ENCODE measurements around the gene ZNF724. TPM values are rescaled to one million over a fixed set of nuclear protein-coding genes. Genes with fewer than 3 reads are reported as not detected.
"Not testable (repeated sequence)": the region's sequence is repeated elsewhere in the genome, so short reads cannot be mapped to it uniquely, and the experiment has no call there.

ZNF724 gene
- 9.4 and 12.9 TPM in 2 replicates for total RNA-seq (2012; rRNA removed)

DNA sequence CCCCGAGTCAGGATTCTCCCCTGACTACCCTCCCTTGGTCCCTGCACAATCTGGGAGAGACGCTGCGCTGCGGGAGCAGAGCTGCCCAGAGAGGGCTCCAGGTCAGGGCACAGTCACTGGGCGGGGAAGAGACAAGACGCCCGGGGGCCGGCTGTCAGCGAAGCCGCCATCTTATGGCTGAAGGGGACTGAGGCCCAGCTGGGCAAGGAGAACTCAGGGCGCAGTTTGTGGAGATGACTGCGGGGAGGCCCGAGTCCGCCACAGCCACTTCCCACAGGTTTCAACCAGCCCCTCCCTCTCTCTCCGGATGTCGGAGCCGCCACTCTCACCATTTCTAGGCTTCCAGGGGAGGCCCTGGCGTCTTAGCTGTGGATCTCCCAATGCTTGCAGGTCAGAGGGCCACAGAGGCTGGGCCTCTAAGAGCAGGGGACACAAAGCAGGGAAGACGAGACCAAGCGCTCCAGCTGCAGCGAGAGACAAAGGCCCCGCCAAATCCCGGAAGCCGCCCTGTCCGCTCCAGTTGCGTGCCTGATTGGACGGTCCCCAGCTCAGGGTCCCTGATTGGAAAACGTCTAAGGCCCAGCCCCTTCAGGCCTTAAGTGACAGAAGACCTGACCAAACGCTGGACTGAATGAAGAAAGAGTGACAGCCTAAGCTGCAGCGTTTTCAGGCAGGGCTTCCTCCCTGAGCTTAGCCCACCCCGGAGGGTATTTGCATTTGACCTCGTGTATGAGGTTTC lies at the start of gene ZNF724:
ZNF724 (minus strand) TSS at position 484 of the 739 bp plus-strand sequence; CDS start at position 332, 152 bp downstream.
- Histone ChIP-seq H3K4me3 (ENCODE audit: low read length) (peak within 1 kb of the TSS; percentile 88), H3K36me3 (ENCODE audit: insufficient read depth, low read length) (peaks cover 10% of the 10 kb centered on the region), H3K27me3 (ENCODE audit: control insufficient read depth, insufficient read depth, low read length) (no peaks in the 10 kb centered on the region), H3K9ac (ENCODE audit: low read depth, low read length) (peak within 1 kb of the TSS; percentile 85), H3K9me3 (replicated peaks; ENCODE audit: low read length) (no peaks in the 10 kb centered on the region), H3K4me2 (ENCODE audit: low read length) (peak within 1 kb of the TSS; percentile 87), H3K4me1 (ENCODE audit: control insufficient read depth, insufficient read depth, low read length) (no peaks in the 10 kb centered on the region)

DNA sequence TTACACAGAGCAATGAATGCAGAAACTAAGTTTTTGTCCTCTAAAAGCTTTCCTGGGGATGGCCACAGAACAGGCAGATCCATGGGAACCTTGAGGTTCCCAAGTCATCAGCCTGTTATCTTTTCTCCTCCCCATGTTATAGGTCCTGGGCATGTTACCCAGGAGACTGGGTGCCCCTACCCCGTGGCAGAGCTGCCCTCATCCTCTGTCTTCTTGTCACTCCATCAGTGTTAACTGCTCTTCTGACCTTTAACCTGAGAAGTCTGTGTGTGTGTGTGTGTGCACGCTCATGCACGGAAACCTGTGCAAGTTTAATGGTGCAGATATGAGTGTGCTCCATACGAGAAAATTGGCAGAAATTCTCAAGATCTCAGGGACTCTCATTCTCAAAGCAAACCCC lies 43.9 kb upstream of the ZNF724 start:
- H3K36me3 ChIP-seq (ENCODE audit: insufficient read depth, low read length): no peaks in the 10 kb centered on the region
- no peak overlapping the region for H3K4me2 ChIP-seq (ENCODE audit: low read length)

DNA sequence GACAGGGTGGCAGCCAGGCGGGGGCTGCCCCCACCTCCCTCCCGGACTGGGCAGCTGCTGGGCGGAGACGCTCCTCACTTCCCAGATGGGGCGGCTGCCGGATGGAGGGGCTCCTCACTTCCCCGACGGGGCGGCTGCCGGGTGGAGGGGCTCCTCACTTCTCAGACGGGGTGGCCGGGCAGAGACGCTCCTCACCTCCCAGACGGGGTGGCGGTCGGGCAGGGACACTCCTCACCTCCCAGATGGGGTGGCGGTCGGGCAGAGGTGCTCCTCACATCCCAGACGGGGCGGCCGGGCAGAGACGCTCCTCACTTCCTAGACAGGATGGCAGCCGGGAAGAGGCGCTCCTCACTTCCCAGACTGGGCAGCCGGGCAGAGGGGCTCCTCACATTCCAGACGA lies 39.8 kb upstream of the ZNF724 start:
- H3K36me3 ChIP-seq (ENCODE audit: insufficient read depth, low read length); H3K4me3 ChIP-seq (ENCODE audit: low read length); H3K9ac ChIP-seq (ENCODE audit: low read depth, low read length); H3K9me3 ChIP-seq (replicated peaks; ENCODE audit: low read length); H3K27me3 ChIP-seq (ENCODE audit: control insufficient read depth, insufficient read depth, low read length); H3K4me1 ChIP-seq (ENCODE audit: control insufficient read depth, insufficient read depth, low read length); H3K4me2 ChIP-seq (ENCODE audit: low read length): not testable (repeated sequence)

More for the DNA sequence above, 43.9 kb upstream of the ZNF724 start:
- Histone ChIP-seq H3K9me3 (replicated peaks; ENCODE audit: low read length) (no peaks in the 10 kb centered on the region), H3K4me1 (ENCODE audit: control insufficient read depth, insufficient read depth, low read length) (no peaks in the 10 kb centered on the region), H3K4me3 (ENCODE audit: low read length) (no peak overlapping the region), H3K27me3 (ENCODE audit: control insufficient read depth, insufficient read depth, low read length) (no peaks in the 10 kb centered on the region), H3K9ac (ENCODE audit: low read depth, low read length) (no peak overlapping the region)

DNA sequence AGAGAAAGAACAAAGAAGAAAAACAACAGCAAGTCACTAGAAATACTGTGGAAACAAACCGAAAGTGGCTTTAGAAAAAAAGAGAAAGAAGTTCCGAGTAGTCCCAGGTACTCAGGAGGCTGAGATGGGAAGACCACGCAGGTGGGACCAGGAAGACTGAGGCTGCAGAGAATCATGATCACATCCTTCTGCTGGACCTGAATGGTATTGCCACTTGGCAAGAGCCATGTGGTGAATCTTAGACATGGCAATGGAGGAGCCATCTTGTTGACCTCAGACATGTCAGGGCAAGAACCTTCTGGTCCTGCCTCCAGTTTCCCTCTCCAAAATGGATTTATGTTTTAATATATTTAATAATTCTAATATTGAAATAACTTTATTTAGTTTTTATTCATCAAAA lies 37.4 kb upstream of the ZNF724 start:
- Histone ChIP-seq H3K9ac (ENCODE audit: low read depth, low read length) (no peak overlapping the region), H3K4me2 (ENCODE audit: low read length) (no peak overlapping the region), H3K9me3 (replicated peaks; ENCODE audit: low read length) (no peaks in the 10 kb centered on the region), H3K4me3 (ENCODE audit: low read length) (no peak overlapping the region), H3K36me3 (ENCODE audit: insufficient read depth, low read length) (no peaks in the 10 kb centered on the region), H3K4me1 (ENCODE audit: control insufficient read depth, insufficient read depth, low read length) (no peaks in the 10 kb centered on the region), H3K27me3 (ENCODE audit: control insufficient read depth, insufficient read depth, low read length) (no peaks in the 10 kb centered on the region)

- Histone ChIP-seq H3K4me3 (ENCODE audit: low read length) (no peak overlapping the region), H3K27me3 (ENCODE audit: control insufficient read depth, insufficient read depth, low read length) (no peaks in the 10 kb centered on the region), H3K4me2 (ENCODE audit: low read length) (no peak overlapping the region), H3K9ac (ENCODE audit: low read depth, low read length) (no peak overlapping the region), H3K36me3 (ENCODE audit: insufficient read depth, low read length) (no peaks in the 10 kb centered on the region), H3K4me1 (ENCODE audit: control insufficient read depth, insufficient read depth, low read length) (no peaks in the 10 kb centered on the region), H3K9me3 (replicated peaks; ENCODE audit: low read length) (no peaks in the 10 kb centered on the region)
These were observed 36.3 kb upstream of the ZNF724 start for GRCh38 chr19:23286477-23286876.

GRCh38 chr19:23285948-23286347 lies 35.8 kb upstream of the ZNF724 start:
- H3K9me3 ChIP-seq (replicated peaks; ENCODE audit: low read length): no peaks in the 10 kb centered on the region
- H3K27me3 ChIP-seq (ENCODE audit: control insufficient read depth, insufficient read depth, low read length): no peaks in the 10 kb centered on the region
- no peaks in the 10 kb centered on the region for H3K36me3 ChIP-seq (ENCODE audit: insufficient read depth, low read length)
- no peaks in the 10 kb centered on the region for H3K4me1 ChIP-seq (ENCODE audit: control insufficient read depth, insufficient read depth, low read length)
- no peak overlapping the region for H3K4me3 ChIP-seq (ENCODE audit: low read length)
- H3K4me2 ChIP-seq (ENCODE audit: low read length): no peak overlapping the region
- H3K9ac ChIP-seq (ENCODE audit: low read depth, low read length): no peak overlapping the region

DNA sequence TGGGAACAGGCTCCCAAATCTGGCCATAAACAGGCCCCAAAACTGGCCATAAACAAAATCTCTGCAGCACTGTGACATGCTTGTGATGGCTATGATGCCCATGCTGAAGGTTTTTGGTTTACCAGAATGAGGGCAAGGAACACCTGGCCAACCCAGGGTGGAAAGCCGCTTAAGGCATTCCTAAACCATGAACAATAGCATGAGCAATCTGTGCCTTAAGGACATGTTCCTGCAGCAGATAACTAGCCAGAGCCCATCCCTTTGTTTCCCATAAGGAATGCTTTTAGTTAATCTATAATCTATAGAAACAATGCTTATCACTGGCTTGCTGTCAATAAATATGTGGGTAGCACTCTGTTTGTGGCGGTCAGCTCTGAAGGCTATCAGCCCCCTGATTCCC lies 35.1 kb upstream of the ZNF724 start:
- H3K4me2 ChIP-seq (ENCODE audit: low read length); H3K27me3 ChIP-seq (ENCODE audit: control insufficient read depth, insufficient read depth, low read length); H3K36me3 ChIP-seq (ENCODE audit: insufficient read depth, low read length); H3K9ac ChIP-seq (ENCODE audit: low read depth, low read length); H3K4me1 ChIP-seq (ENCODE audit: control insufficient read depth, insufficient read depth, low read length); H3K9me3 ChIP-seq (replicated peaks; ENCODE audit: low read length); H3K4me3 ChIP-seq (ENCODE audit: low read length): not testable (repeated sequence)

DNA sequence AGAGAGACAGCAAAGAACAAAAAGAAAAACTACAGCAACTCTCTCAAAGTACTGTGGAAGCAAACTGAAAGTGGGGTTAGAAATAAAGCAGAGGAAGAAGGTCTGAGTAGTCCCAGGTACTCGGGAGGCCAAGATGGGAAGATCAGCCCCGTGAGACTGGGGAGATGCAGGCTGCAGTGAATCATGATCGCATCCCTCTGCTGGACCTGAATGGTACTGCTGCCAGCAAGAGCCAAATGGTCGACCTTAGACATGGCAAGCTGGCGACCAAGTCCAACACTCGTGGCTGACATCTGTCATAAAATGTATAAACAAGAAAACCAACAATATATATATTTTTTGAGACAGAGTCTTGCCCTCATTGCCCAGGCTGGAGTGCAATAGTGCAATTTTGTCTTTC lies 33.7 kb upstream of the ZNF724 start:
- Histone ChIP-seq H3K36me3 (ENCODE audit: insufficient read depth, low read length) (no peaks in the 10 kb centered on the region), H3K4me1 (ENCODE audit: control insufficient read depth, insufficient read depth, low read length) (no peaks in the 10 kb centered on the region), H3K4me2 (ENCODE audit: low read length) (no peak overlapping the region), H3K27me3 (ENCODE audit: control insufficient read depth, insufficient read depth, low read length) (no peaks in the 10 kb centered on the region), H3K4me3 (ENCODE audit: low read length) (no peak overlapping the region), H3K9me3 (replicated peaks; ENCODE audit: low read length) (no peaks in the 10 kb centered on the region), H3K9ac (ENCODE audit: low read depth, low read length) (no peak overlapping the region)

GRCh38 chr19:23281663-23282276 lies 31.6 kb upstream of the ZNF724 start:
- H3K9me3 ChIP-seq (replicated peaks; ENCODE audit: low read length): no peaks in the 10 kb centered on the region
- no peak overlapping the region for H3K9ac ChIP-seq (ENCODE audit: low read depth, low read length)
- H3K4me1 ChIP-seq (ENCODE audit: control insufficient read depth, insufficient read depth, low read length): no peaks in the 10 kb centered on the region
- no peaks in the 10 kb centered on the region for H3K27me3 ChIP-seq (ENCODE audit: control insufficient read depth, insufficient read depth, low read length)
- no peaks in the 10 kb centered on the region for H3K36me3 ChIP-seq (ENCODE audit: insufficient read depth, low read length)
- no peak overlapping the region for H3K4me3 ChIP-seq (ENCODE audit: low read length)
- H3K4me2 ChIP-seq (ENCODE audit: low read length): no peak overlapping the region

DNA sequence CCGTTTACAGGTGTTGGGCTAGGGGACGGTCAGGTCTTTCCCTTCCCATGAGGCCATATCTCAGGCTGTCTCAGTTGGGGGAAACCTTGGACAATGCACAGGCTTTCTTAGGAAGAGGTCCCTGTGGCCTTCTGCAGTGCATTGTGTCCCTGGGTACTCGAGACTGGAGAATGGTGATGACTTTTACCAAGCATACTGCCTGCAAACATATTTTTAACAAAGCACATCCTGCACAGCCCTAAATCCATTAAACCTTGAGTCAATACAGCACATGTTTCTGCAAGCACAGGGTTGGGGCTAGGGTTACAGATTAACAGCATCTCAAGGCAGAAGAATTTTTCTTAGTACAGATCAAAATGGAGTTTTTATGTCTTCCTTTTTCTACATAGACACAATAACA lies 27.9 kb upstream of the ZNF724 start:
- not testable (repeated sequence) for H3K4me2 ChIP-seq (ENCODE audit: low read length); H3K36me3 ChIP-seq (ENCODE audit: insufficient read depth, low read length); H3K27me3 ChIP-seq (ENCODE audit: control insufficient read depth, insufficient read depth, low read length); H3K9me3 ChIP-seq (replicated peaks; ENCODE audit: low read length); H3K9ac ChIP-seq (ENCODE audit: low read depth, low read length); H3K4me3 ChIP-seq (ENCODE audit: low read length); H3K4me1 ChIP-seq (ENCODE audit: control insufficient read depth, insufficient read depth, low read length)

DNA sequence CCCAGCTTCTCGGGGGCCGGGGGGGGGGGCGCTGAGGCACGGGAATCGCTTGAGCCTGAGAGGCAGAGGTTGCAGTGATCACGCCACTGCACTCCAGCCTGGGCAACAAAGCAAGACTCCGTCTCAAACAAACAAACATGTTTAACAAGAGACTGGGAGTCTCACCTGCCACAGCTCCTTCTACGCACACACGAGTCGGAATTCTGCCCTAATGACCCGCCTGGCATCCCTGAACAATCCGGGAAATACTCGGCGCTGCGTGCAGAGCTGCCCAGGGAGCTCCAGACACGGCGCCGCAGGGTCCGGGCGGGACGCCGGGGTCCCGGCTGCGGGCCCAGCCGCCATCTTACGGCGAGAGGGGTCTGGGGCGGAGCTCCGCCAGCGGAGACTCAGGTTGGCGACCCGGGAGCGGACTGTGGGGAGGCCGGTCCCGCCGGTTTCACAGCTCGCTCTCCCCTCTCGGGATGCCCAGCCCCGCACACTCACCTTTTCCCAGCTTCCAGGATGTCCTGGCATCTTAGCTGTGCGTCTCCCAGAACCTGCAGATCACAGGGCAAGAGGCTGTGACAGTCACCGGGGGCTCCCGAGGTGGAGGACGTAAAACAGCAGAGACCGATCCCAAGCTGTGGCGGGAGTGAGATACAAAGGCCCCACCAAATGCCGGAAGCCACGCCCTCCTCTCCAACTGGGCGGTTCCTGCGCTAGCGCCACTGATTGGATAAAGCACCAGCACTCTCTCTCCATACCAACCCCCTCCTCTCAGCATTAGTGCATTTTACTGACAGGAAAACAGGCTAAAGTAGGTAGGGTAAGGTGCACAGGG lies 23.6 kb upstream of the ZNF724 start:
- H3K36me3 ChIP-seq (ENCODE audit: insufficient read depth, low read length): peaks cover 5% of the 10 kb centered on the region
- H3K9me3 ChIP-seq (replicated peaks; ENCODE audit: low read length): no peaks in the 10 kb centered on the region
- H3K4me3 ChIP-seq (ENCODE audit: low read length): peak overlapping the region; percentile 84
- H3K4me1 ChIP-seq (ENCODE audit: control insufficient read depth, insufficient read depth, low read length): peaks cover 4% of the 10 kb centered on the region
- H3K27me3 ChIP-seq (ENCODE audit: control insufficient read depth, insufficient read depth, low read length): no peaks in the 10 kb centered on the region
- H3K9ac ChIP-seq (ENCODE audit: low read depth, low read length): peak overlapping the region; percentile 85
- H3K4me2 ChIP-seq (ENCODE audit: low read length): peak overlapping the region; percentile 76
